Coronary artery (tissue), 2 donors: ENCODE data around the gene NELFCD.
"Not testable (repeated sequence)": the region's sequence is repeated elsewhere in the genome, so short reads cannot be mapped to it uniquely, and the experiment has no call there.

Experiments used
- DNase-seq: peaks from one replicate; pipeline ENCODE4 v3.0.0-alpha.2; 2017; ENCODE audit warnings: low spot score
- H3K27ac ChIP-seq, 2 donors: fragments of 200-600 bp; sonication (generic); one replicate each; pipeline ENCODE4 v1.5.1; 2016 to 2019
- H3K4me3 ChIP-seq: fragments of 200-600 bp; sonication (generic); 2 replicates; pipeline ENCODE4 v1.5.1; 2016; ENCODE audit warnings: mild to moderate bottlenecking, moderate library complexity
- CTCF ChIP-seq: fragments of 200-600 bp; sonication (generic); IDR thresholded peaks from one replicate; pipeline ENCODE4 v1.5.1; 2019; ENCODE audit warnings: antibody characterized with exemption

The NELFCD gene

GRCh38 chr20:58982406-58983114 lies 1.5 kb downstream of the NELFCD start:
- peak; percentile 43 for DNase-seq
- TF ChIP-seq CTCF: no peak
- no peak overlapping the region for H3K27ac ChIP-seq
- peak overlapping the region; percentile 97 for H3K4me3 ChIP-seq

GRCh38 chr20:58983115-58983468 lies 2.0 kb downstream of the NELFCD start:
- not testable (repeated sequence) for H3K27ac ChIP-seq, H3K4me3 ChIP-seq, DNase-seq

DNA sequence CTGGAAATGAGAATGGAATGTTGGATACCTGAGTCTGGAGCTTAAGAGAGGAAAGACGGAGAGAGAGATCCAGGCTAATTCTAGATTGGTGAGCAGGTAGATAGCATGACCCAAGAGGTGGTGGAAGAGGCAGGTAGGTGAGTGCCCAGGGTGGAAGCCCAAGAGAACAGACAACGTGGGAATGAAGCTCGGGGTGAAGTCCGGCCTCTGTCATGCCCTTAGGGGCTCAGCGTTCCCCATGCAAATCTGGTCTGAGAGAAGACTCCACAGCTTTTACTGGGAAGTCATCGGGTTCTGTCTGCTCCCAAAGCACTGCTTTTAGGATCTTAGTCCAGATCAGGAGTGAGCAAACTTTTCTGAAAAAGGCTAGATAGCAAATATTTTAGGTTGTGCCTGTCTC lies 3.6 kb downstream of the NELFCD start:
- no peak overlapping the region for H3K27ac ChIP-seq
- H3K4me3 ChIP-seq: no peak overlapping the region
- DNase-seq: peak; percentile 53
- TF ChIP-seq CTCF: no peak

DNA sequence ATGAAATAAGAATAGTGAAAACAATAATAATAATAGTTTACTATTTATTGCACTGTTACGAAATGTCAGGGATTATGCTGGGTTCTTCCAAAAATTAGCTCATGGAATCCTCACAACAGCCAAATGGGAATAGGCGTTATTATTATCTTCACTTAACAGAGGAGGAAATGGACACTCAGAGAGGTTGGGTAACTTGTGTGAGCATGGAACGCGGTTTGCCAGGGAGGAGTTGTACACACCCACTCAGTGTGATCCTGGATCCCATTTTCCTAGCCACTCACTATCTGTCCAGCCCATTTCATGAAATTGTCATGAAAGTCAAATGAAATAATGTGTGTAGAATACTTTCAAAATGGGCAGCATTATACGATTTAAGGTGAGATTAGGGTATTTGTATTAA lies 4.6 kb downstream of the NELFCD start:
- TF ChIP-seq CTCF: no peak
- Histone ChIP-seq H3K4me3 (no peak overlapping the region), H3K27ac (no peak overlapping the region)
- DNase-seq: peak; percentile 17

DNA sequence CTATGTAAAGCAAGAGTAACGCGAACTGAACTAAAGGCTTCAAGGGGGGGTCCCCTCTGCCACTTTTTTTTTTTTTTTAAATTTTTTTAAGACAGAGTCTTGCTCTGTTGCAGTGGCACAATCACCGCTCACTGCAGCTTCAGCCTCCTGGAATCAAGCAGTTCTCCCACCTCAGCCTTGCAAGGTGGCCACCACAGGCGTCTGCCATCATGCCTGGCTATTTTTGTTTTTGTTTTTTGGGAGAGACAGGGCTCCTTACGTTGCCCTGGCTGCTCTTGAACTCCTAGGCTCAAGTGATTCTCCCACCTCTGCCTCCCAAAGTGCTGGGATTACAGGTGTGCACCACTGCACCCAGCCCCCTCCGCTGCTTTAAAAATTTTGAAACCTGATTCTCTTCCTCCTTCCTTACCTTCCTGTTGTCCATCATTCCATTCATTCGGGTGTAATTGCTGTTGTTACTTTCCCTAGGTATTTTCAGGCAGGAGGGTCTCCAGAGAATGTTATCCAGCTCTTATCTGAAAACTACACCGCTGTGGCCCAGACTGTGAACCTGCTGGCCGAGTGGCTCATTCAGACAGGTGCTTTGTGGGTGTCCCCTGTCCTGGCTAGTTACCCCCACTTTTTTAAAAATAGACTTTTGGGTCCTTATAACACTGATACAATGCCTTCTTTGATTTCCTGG lies 5.4 kb downstream of the NELFCD start:
- no peak overlapping the region for H3K27ac ChIP-seq
- H3K4me3 ChIP-seq: no peak overlapping the region
- TF ChIP-seq CTCF: no peak
- DNase-seq: peak; percentile 17

GRCh38 chr20:58986968-58987517 lies 6.0 kb downstream of the NELFCD start:
- TF ChIP-seq CTCF: no peak
- DNase-seq: peak; percentile 8
- Histone ChIP-seq H3K4me3 (no peak overlapping the region), H3K27ac (no peak overlapping the region)

DNA sequence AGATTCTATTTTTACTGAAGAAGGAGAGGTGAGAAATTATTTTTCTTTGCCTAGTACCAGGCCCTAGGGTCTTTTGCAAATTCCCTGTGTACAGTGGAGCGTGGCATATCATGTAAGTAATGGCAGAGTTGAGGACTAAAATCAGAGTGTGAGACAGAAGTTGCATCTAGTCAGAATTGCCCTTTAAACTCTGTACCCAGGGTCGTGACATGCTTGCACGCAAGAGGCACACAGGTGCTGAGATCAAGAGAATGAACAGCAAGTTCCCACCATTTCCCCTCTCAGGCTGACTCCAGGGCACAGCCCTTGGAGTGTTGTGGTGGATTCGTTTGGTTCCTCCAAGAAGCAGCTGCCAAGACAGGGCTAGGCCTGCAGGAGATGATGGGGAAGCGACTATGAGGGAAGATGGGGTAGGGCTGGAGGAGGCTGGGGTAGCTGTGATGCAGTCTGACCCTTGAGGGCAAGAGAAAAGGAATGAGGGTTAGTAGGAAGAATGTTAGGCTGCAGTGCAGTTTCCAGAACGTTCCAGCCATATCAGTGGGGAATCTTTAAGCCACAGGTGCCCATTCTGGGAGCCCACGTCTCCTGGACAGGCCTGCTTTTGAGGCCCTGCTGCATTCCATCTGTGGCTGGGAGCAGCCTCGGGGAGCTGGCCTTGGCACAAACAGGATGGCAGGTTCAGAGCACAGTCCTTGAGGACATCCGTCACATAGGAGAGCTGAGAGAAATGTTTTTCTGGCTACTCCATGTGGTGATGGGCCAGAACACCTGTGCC lies 6.9 kb downstream of the NELFCD start:
- DNase-seq: peak; percentile 35
- TF ChIP-seq CTCF: no peak
- Histone ChIP-seq H3K27ac (no peak overlapping the region), H3K4me3 (no peak overlapping the region)
